Trophoblast cell (in vitro differentiated cells and primary cell): ENCODE data around the gene THBS3.

Source experiments
- DNase-seq, 2 donors: peaks; one replicate each; pipeline ENCODE4 v3.0.0-alpha.2; 2016
- H2AFZ ChIP-seq: 2 replicates; pipeline ENCODE4 v1.6.1; 2013; ENCODE audit warnings: low read length, moderate library complexity, mild to moderate bottlenecking; ENCODE audit not compliant: insufficient read depth, poor library complexity
- H2AK5ac ChIP-seq: 2 replicates; pipeline ENCODE4 v1.6.1; 2013; ENCODE audit warnings: mild to moderate bottlenecking, low read length
- H2BK120ac ChIP-seq: 2 replicates; pipeline ENCODE4 v1.6.1; 2013; ENCODE audit warnings: low read length, mild to moderate bottlenecking, moderate library complexity; ENCODE audit not compliant: insufficient read depth, poor library complexity
- H2BK12ac ChIP-seq: 2 replicates; pipeline ENCODE4 v1.6.1; 2013; ENCODE audit warnings: mild to moderate bottlenecking, low read length, moderate library complexity
- H2BK5ac ChIP-seq: 2 replicates; pipeline ENCODE4 v1.6.1; 2013; ENCODE audit warnings: low read length, low read depth, moderate library complexity, mild to moderate bottlenecking; ENCODE audit not compliant: poor library complexity
- H3K14ac ChIP-seq: 2 replicates; pipeline ENCODE4 v1.6.1; 2013; ENCODE audit warnings: mild to moderate bottlenecking, low read length
- H3K18ac ChIP-seq: 2 replicates; pipeline ENCODE4 v1.6.1; 2013; ENCODE audit warnings: mild to moderate bottlenecking, low read length
- H3K23ac ChIP-seq: 2 replicates; pipeline ENCODE4 v1.6.1; 2013; ENCODE audit warnings: low read length
- H3K27ac ChIP-seq: 2 replicates; pipeline ENCODE4 v1.5.1; 2013; ENCODE audit warnings: low read depth, mild to moderate bottlenecking, inconsistent platforms, low read length, moderate library complexity
- H3K27me3 ChIP-seq: 2 replicates; pipeline ENCODE4 v1.6.1; 2013; ENCODE audit warnings: inconsistent platforms, mild to moderate bottlenecking, low read length, moderate library complexity; ENCODE audit not compliant: insufficient read depth
- H3K36me3 ChIP-seq, 2 experiments: 1 replicate in 1 of 2; 2 replicates in 1 of 2; pipeline ENCODE4 v1.6.1; 2013; ENCODE audit warnings: low read length in 2 of 2, mild to moderate bottlenecking in 2 of 2, moderate library complexity in 1 of 2; ENCODE audit not compliant: insufficient read depth in 2 of 2, control insufficient read depth in 1 of 2
- H3K4ac ChIP-seq: 2 replicates; pipeline ENCODE4 v1.6.1; 2013; ENCODE audit warnings: low read depth, mild to moderate bottlenecking, low read length, moderate library complexity
- H3K4me1 ChIP-seq, 2 experiments: 1 replicate in 1 of 2; 2 replicates in 1 of 2; pipeline ENCODE4 v1.6.1; 2013; ENCODE audit warnings: low read length in 2 of 2, mild to moderate bottlenecking in 2 of 2, moderate library complexity in 1 of 2; ENCODE audit not compliant: insufficient read depth in 2 of 2, control insufficient read depth in 1 of 2
- H3K4me2 ChIP-seq: 2 replicates; pipeline ENCODE4 v1.6.1; 2013; ENCODE audit warnings: inconsistent platforms, mild to moderate bottlenecking, low read length, moderate library complexity
- H3K4me3 ChIP-seq: 2 replicates; pipeline ENCODE4 v1.5.1; 2013; ENCODE audit warnings: mild to moderate bottlenecking, low read depth, low read length, inconsistent platforms
- H3K79me1 ChIP-seq: one replicate; pipeline ENCODE4 v1.6.1; 2013; ENCODE audit warnings: low read length
- H3K79me2 ChIP-seq: 2 replicates; pipeline ENCODE4 v1.6.1; 2013; ENCODE audit warnings: low read length, mild to moderate bottlenecking; ENCODE audit not compliant: control insufficient read depth, insufficient read depth, poor library complexity
- H3K9ac ChIP-seq: 2 replicates; pipeline ENCODE4 v1.6.1; 2013; ENCODE audit warnings: mild to moderate bottlenecking, low read length
- H3K9me3 ChIP-seq: 2 replicates; pipeline ENCODE4 v1.6.1; 2013; ENCODE audit warnings: low read depth, mild to moderate bottlenecking, control low read depth, inconsistent platforms, low read length; ENCODE audit not compliant: insufficient read depth
- H4K12ac ChIP-seq: 2 replicates; pipeline ENCODE4 v1.6.1; 2013; ENCODE audit warnings: low read depth, mild to moderate bottlenecking, low read length, moderate library complexity
- H4K8ac ChIP-seq: 2 replicates; pipeline ENCODE4 v1.6.1; 2013; ENCODE audit warnings: low read depth, mild to moderate bottlenecking, low read length, moderate library complexity
- H4K91ac ChIP-seq: one replicate; pipeline ENCODE4 v1.6.1; 2013; ENCODE audit warnings: low read depth, mild to moderate bottlenecking, low read length, moderate library complexity
- WGBS: extraction: QIAGEN DNeasy Blood & Tissue Kit; methylation state at CpG from one replicate; pipeline ENCODE4 v1.1.7; 2013; ENCODE audit warnings: missing lambda C conversion rate; ENCODE audit not compliant: insufficient read length, insufficient coverage; ENCODE audit errors: extremely low coverage; 5-methylcytosine and 5-hydroxymethylcytosine counted together

The THBS3 gene

DNA sequence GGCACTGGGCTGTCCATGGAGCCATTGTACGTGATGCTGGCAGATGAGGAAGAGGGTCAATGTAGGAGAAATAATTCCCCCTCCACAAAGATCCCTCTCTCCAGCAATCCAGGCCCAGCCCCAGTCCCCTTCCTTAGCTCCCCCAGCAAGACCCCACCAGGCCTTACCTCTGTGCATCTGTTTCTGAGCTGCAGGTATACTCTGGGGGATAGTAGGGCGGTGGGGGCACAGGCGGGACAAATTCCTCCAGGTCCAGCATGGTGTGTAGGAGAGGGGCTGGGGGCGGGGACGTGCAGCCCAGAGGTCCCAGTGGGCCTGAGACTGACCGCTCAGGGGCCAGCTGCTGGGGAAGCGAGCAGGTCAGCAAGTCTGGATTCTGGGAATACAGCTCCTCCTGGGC, 43.9 kb upstream of the THBS3 start:
- no peak overlapping the region for H3K4ac ChIP-seq
- no peaks in the 10 kb centered on the region for H3K27me3 ChIP-seq
- no peak overlapping the region for H3K27ac ChIP-seq
- H3K9me3 ChIP-seq, result no peaks in the 10 kb centered on the region
- peaks cover 22 to 31% of the 10 kb centered on the region in 2 experiments for H3K36me3 ChIP-seq
- no peak overlapping the region for H3K4me2 ChIP-seq
- peaks cover 13% of the 10 kb centered on the region for H3K79me1 ChIP-seq
- H3K4me1 ChIP-seq, result peaks cover 23 to 25% of the 10 kb centered on the region in 2 experiments
- H3K9ac ChIP-seq, result no peak overlapping the region
- no CpG with 5 or more reads among the region's 7 CpGs for WGBS
- no peak overlapping the region for H2AFZ ChIP-seq
- no peak overlapping the region for H2BK5ac ChIP-seq
- H3K79me2 ChIP-seq, result peaks cover 11% of the 10 kb centered on the region
- H4K91ac ChIP-seq, result no peak overlapping the region
- no peak overlapping the region for H2AK5ac ChIP-seq
- H3K23ac ChIP-seq, result no peak overlapping the region
- no peak overlapping the region for H3K4me3 ChIP-seq
- no peak overlapping the region for H3K18ac ChIP-seq
- H2BK12ac ChIP-seq, result peak overlapping the region; percentile 0
- no peak overlapping the region for H2BK120ac ChIP-seq
- DNase-seq, result no peak
- no peak overlapping the region for H4K8ac ChIP-seq
- no peak overlapping the region for H4K12ac ChIP-seq
- H3K14ac ChIP-seq, result no peak overlapping the region

DNA sequence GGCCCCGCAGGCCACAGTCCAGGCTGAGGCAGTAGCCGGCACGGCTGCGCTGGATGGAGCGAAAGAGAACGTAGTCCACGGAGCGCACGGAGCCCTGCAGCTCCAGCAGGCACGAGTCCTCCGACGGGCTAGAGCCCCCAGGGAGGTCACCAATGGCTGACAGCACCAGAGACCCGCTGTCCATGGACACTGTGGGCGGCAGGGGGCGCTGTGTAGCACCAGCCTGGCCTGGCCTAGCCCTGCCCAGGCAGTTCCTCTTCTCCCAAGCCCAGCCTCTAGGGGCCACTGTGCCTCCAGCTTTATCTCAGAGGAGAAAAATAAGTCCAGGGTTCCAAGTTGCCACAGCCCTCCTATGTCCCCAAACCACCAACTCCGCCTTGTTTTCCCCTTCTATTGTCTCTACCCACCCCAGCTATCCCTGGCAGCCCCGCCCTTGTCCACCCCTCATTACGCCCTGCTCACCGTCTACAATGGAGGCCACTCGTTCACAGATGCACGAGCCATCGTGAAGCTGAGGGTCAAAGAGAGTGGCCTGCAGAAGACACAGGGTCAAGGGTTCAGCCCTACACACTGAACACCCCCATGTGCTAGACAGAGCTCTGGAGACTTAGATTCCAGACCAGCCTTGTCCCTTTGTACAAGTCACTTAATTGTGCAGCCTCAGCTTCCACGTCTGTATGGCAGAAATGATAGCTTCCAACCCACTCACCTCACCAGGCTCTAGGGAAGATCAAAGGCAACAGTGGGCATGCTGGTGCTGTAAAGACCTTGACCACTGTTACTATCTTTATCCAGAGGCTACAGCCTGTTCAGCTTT, 43.1 kb upstream of the THBS3 start:
- H4K12ac ChIP-seq, result peak overlapping the region; percentile 68
- peak overlapping the region; percentile 69 for H3K4me2 ChIP-seq
- peak overlapping the region; percentile 23 for H3K18ac ChIP-seq
- H3K4me3 ChIP-seq, result peak overlapping the region; percentile 44
- H2AK5ac ChIP-seq, result peak overlapping the region; percentile 17
- no peaks in the 10 kb centered on the region for H3K27me3 ChIP-seq
- no peak overlapping the region for H3K23ac ChIP-seq
- peaks cover 13% of the 10 kb centered on the region for H3K79me1 ChIP-seq
- H2AFZ ChIP-seq, result peak overlapping the region; percentile 28
- H3K36me3 ChIP-seq, result peaks cover 16 to 24% of the 10 kb centered on the region in 2 experiments
- H3K9me3 ChIP-seq, result no peaks in the 10 kb centered on the region
- no peak overlapping the region for H3K27ac ChIP-seq
- DNase-seq, result peak; percentile 89 to 95
- peaks cover 11% of the 10 kb centered on the region for H3K79me2 ChIP-seq
- peak overlapping the region; percentile 43 for H3K14ac ChIP-seq
- H3K4ac ChIP-seq, result no peak overlapping the region
- WGBS, result no CpG with 5 or more reads among the region's 23 CpGs
- H4K91ac ChIP-seq, result peak overlapping the region; percentile 20
- H2BK5ac ChIP-seq, result peak overlapping the region; percentile 3
- H2BK120ac ChIP-seq, result peak overlapping the region; percentile 23
- H4K8ac ChIP-seq, result peak overlapping the region; percentile 80
- H3K4me1 ChIP-seq, result peaks cover 22 to 23% of the 10 kb centered on the region in 2 experiments
- H2BK12ac ChIP-seq, result peak overlapping the region; percentile 25
- H3K9ac ChIP-seq, result no peak overlapping the region

DNA sequence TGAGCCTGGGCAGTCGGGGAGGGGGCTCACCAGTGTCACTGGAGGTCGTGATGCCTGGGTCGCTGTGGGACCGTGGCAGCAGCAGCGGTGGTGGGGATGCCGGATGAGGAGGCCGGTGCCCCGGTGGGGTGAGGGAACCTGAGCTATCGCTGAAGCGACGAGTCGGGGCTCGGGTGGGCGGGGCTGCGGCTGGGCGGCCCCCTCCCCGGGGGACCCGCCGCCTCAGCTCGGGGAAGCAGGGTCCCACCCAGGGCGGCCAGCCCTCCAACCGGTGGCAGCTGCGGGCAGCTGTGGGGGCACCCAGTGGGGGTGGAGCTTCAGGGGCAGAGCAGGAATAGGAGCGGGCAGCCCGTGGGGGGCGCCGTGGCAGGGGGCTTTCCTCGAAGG, 42.5 kb upstream of the THBS3 start:
- no peak overlapping the region for H3K23ac ChIP-seq
- peak overlapping the region; percentile 25 for H2BK12ac ChIP-seq
- peak overlapping the region; percentile 23 for H2BK120ac ChIP-seq
- no peak for DNase-seq
- H3K14ac ChIP-seq, result peak overlapping the region; percentile 43
- no peaks in the 10 kb centered on the region for H3K9me3 ChIP-seq
- no peak overlapping the region for H3K9ac ChIP-seq
- peak overlapping the region; percentile 44 for H3K4me3 ChIP-seq
- peak overlapping the region; percentile 3 for H2BK5ac ChIP-seq
- peaks cover 20 to 23% of the 10 kb centered on the region in 2 experiments for H3K4me1 ChIP-seq
- H4K91ac ChIP-seq, result peak overlapping the region; percentile 20
- peak overlapping the region; percentile 17 for H2AK5ac ChIP-seq
- WGBS, result no CpG with 5 or more reads among the region's 28 CpGs
- H3K36me3 ChIP-seq, result peaks cover 16 to 23% of the 10 kb centered on the region in 2 experiments
- H3K27ac ChIP-seq, result no peak overlapping the region
- H3K79me1 ChIP-seq, result peaks cover 9% of the 10 kb centered on the region
- peaks cover 9% of the 10 kb centered on the region for H3K79me2 ChIP-seq
- no peak overlapping the region for H3K4ac ChIP-seq
- peak overlapping the region; percentile 69 for H3K4me2 ChIP-seq
- H3K18ac ChIP-seq, result peak overlapping the region; percentile 23
- H3K27me3 ChIP-seq, result no peaks in the 10 kb centered on the region
- peak overlapping the region; percentile 80 for H4K8ac ChIP-seq
- H2AFZ ChIP-seq, result peak overlapping the region; percentile 28
- H4K12ac ChIP-seq, result peak overlapping the region; percentile 68

DNA sequence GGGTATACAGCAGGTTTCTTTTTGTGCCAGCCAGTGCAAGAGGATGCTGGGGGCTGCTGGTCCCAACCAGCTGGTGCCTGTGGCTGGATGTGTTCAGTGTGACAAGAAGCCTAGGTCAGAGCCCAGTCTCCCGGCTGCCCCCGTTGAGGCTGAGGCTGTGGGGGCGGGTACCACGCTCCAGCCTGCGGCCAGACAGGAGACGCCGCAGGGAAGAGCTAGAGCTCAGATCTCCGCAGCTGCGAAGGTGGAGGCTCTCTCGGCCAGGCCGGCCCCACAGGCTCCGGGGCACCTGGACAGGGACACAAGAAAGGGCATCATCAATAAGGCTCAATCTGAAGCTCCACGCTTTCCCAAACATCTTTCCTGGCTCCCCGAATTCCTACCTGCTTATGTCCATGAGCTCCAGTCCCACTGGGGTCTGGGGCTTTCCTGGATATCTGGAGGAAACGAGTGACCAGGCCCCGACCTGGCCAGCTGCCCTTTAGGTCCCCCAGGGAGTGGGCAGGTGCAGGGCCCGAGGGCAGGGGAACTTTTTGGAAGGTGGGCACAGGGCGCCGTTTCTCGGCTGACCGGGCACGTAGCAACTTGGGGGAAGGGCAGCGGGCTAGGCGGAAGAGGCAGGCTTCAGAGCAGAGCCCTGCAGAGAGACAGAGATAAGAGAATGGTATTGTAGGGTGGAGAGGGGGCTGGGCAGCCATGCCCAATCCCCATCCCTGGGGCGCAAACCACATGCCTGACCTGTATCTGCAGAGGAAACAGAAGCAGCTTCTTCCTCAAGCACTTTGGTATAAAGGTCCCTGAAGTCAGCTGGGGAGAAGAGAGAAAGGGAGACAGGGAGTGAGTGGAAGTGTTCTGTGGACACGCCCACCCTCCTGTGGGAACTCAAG, 40.2 kb upstream of the THBS3 start:
- Histone ChIP-seq H3K14ac (no peak overlapping the region), H3K9me3 (no peaks in the 10 kb centered on the region), H2AFZ (no peak overlapping the region), H3K4ac (no peak overlapping the region), H3K4me3 (no peak overlapping the region), H3K36me3 (peaks cover 16 to 23% of the 10 kb centered on the region in 2 experiments), H3K9ac (no peak overlapping the region), H3K23ac (no peak overlapping the region), H4K8ac (no peak overlapping the region), H3K79me1 (peaks cover 10% of the 10 kb centered on the region), H3K18ac (no peak overlapping the region), H4K12ac (no peak overlapping the region), H2BK120ac (no peak overlapping the region), H4K91ac (no peak overlapping the region), H3K4me2 (no peak overlapping the region), H3K4me1 (peaks cover 5 to 8% of the 10 kb centered on the region in 2 experiments), H3K79me2 (peaks cover 3% of the 10 kb centered on the region), H3K27me3 (no peaks in the 10 kb centered on the region), H2BK12ac (no peak overlapping the region), H2AK5ac (no peak overlapping the region), H2BK5ac (no peak overlapping the region), H3K27ac (no peak overlapping the region)
- no peak for DNase-seq
- WGBS, result no CpG with 5 or more reads among the region's 26 CpGs
